OCI-LY7 (cell line): ENCODE measurements around the gene COL28A1. TPM values are rescaled to one million over a fixed set of nuclear protein-coding genes. Genes with fewer than 3 reads are reported as not detected.

Experiments used
- BruUV-seq: library from RNA; stranded (reverse); fragments of 400-500 nt; replicated peaks from 2 replicates; lab custom pipeline; 2021; lab: Mats Ljungman, UMichigan
- CTCF ChIA-PET: fragments of 300-600 bp; sonication (Branson Sonifier 250); formaldehyde crosslinking; loops from one replicate; lab custom pipeline; 2022; ENCODE audit warnings: antibody characterized with exemption; ENCODE audit not compliant: unreplicated experiment; lab: Charles Lee
- POLR2A ChIA-PET: fragments of 300-600 bp; sonication (Branson Sonifier 250); formaldehyde crosslinking; loops from one replicate; lab custom pipeline; 2022; ENCODE audit warnings: antibody characterized with exemption; lab: Charles Lee
- DNase-seq: peaks from one replicate; pipeline ENCODE4 v3.0.0-alpha.2; 2015; ENCODE audit warnings: low spot score
- H2AFZ ChIP-seq: fragments of 200-600 bp; sonication (generic), shearing (Covaris generic); 2 replicates; pipeline ENCODE4 v1.6.1; 2014; ENCODE audit warnings: mild to moderate bottlenecking, antibody characterized with exemption, low read length, moderate library complexity
- H3K27ac ChIP-seq: fragments of 200-600 bp; sonication (generic); 2 replicates; pipeline ENCODE4 v1.5.1; 2014; ENCODE audit warnings: mixed run types, low read depth, mild to moderate bottlenecking, moderate library complexity, low read length, inconsistent platforms; ENCODE audit not compliant: poor library complexity, severe bottlenecking
- H3K36me3 ChIP-seq: fragments of 200-600 bp; sonication (generic); 2 replicates; pipeline ENCODE4 v1.6.1; 2014; ENCODE audit warnings: mild to moderate bottlenecking, antibody characterized with exemption, low read length, moderate library complexity, mixed read lengths; ENCODE audit not compliant: insufficient read depth
- H3K4me1 ChIP-seq: fragments of 200-600 bp; sonication (generic); 2 replicates; pipeline ENCODE4 v1.5.1; 2014; ENCODE audit warnings: mild to moderate bottlenecking, low read length; ENCODE audit not compliant: insufficient read depth, poor library complexity, severe bottlenecking
- H3K4me2 ChIP-seq: fragments of 200-600 bp; sonication (generic); 2 replicates; pipeline ENCODE4 v1.6.1; 2014; ENCODE audit warnings: mild to moderate bottlenecking, low read length
- H3K4me3 ChIP-seq: fragments of 200-600 bp; sonication (generic); 2 replicates; pipeline ENCODE4 v1.5.1; 2014; ENCODE audit warnings: mild to moderate bottlenecking, low read depth, low read length; ENCODE audit not compliant: poor library complexity, severe bottlenecking
- H3K79me2 ChIP-seq: fragments of 200-600 bp; sonication (generic); 2 replicates; pipeline ENCODE4 v1.6.1; 2016; ENCODE audit warnings: low read depth, mild to moderate bottlenecking, low read length, moderate library complexity, mixed read lengths; ENCODE audit not compliant: insufficient read depth
- H3K9me2 ChIP-seq: fragments of 200-600 bp; sonication (generic); 2 replicates; pipeline ENCODE4 v1.6.1; 2016; ENCODE audit warnings: mild to moderate bottlenecking, low read length, mixed read lengths; ENCODE audit not compliant: insufficient read depth
- H3K9me3 ChIP-seq: fragments of 200-600 bp; sonication (generic); 2 replicates; pipeline ENCODE4 v1.6.1; 2014; ENCODE audit warnings: mild to moderate bottlenecking, mixed run types, low read length, mixed read lengths
- H4K20me1 ChIP-seq: fragments of 200-600 bp; sonication (generic); 2 replicates; pipeline ENCODE4 v1.6.1; 2014; ENCODE audit warnings: mild to moderate bottlenecking, antibody characterized with exemption, low read length, moderate library complexity, mixed read lengths; ENCODE audit not compliant: insufficient read depth
- CTCF ChIP-seq: fragments of 200-600 bp; sonication (generic); conservative IDR thresholded peaks from 2 replicates; pipeline ENCODE4 v1.5.1; 2014; ENCODE audit warnings: mild to moderate bottlenecking, antibody characterized with exemption, low read length, moderate library complexity, mixed read lengths
- EZH2phosphoT487 ChIP-seq: fragments of 200-600 bp; sonication (generic); IDR thresholded peaks from 2 replicates; pipeline ENCODE4 v1.6.1; 2018; ENCODE audit warnings: low read depth, borderline replicate concordance, mild to moderate bottlenecking, mixed run types, antibody characterized with exemption, low read length, moderate library complexity, mixed read lengths
- intact Hi-C: fragments of 100-400 bp; cut with micrococcal nuclease; formaldehyde crosslinking; loops from one replicate; pipeline ENCODE4 v1.10.0; 2022; ENCODE audit not compliant: unreplicated experiment
- total RNA-seq, 2 experiments: library from RNA; depleted of rRNA in 1 of 2; stranded (reverse); fragments of >200 nt in 1 of 2; shearing (Covaris generic) in 1 of 2; gene quantifications; 2 replicates each; pipeline ENCODE4 v1.2.3, GENCODE V29; 2014 to 2022

COL28A1 gene
- total RNA-seq, 2 experiments from 2014 or later, result not detected

DNA sequence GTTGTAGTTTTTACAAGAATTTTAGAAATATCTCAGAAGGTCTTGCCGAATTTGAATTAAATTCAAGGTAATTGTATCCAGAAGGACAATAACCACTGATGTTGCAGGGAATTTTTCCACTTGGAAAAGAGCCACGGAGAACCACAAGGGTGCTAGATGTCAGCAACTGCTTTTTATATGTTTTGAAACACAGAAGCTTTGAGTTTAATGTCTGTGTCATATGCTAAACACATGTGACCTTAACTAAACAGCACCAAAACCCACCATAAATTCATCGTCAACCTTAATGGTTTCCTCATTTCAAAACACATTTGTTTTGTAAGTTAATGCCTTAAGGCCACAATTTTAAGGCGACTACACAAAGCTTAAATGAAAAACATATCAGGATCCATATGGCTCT is 106.9 kb downstream of the COL28A1 start:
- H3K9me2 ChIP-seq, result no peaks in the 10 kb centered on the region
- no peaks in the 10 kb centered on the region for H3K79me2 ChIP-seq
- no peak for DNase-seq
- no peak for TF ChIP-seq EZH2phosphoT487
- TF ChIP-seq CTCF, result no peak
- no peak overlapping the region for H3K27ac ChIP-seq
- H3K4me3 ChIP-seq, result no peak overlapping the region
- CTCF ChIA-PET, result no interaction called here
- POLR2A ChIA-PET, result no interaction called here
- H3K9me3 ChIP-seq, result no peaks in the 10 kb centered on the region
- H3K4me2 ChIP-seq, result no peak overlapping the region
- no peak overlapping the region for H2AFZ ChIP-seq
- no TSS peak for BruUV-seq
- no peaks in the 10 kb centered on the region for H4K20me1 ChIP-seq
- intact Hi-C loops, result loop anchor here (10.0 kb wide), 1 partner anchor 786 kb away; no protein-coding TSS in a partner anchor
- H3K36me3 ChIP-seq, result no peaks in the 10 kb centered on the region
- no peaks in the 10 kb centered on the region for H3K4me1 ChIP-seq

DNA sequence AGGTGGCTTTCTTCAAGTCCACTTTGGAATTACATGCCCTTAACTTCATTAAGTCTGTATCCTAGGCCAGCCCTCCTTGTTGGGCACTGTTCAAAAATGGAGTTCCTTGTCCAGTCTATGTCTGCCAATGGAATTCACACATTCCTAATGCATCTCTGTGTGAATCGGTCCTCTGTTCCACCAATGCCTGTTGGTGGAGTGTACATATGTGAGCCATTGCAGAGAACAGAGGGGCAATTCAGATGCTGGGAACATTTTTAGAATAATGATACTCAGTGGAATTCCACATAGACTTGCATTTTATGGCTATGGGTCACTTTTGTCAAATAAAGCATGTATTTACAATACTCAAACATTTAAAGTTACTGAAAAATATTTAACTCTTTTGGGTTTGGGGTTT is 108.3 kb downstream of the COL28A1 start:
- Histone ChIP-seq H3K79me2 (no peaks in the 10 kb centered on the region), H3K4me2 (no peak overlapping the region), H2AFZ (no peak overlapping the region), H3K9me2 (no peaks in the 10 kb centered on the region), H3K36me3 (no peaks in the 10 kb centered on the region), H3K4me3 (no peak overlapping the region), H3K27ac (no peak overlapping the region), H4K20me1 (no peaks in the 10 kb centered on the region), H3K4me1 (no peaks in the 10 kb centered on the region), H3K9me3 (no peaks in the 10 kb centered on the region)
- no peak for DNase-seq
- TF ChIP-seq CTCF (no peak), EZH2phosphoT487 (no peak)
- ChIA-PET CTCF (no interaction called here), POLR2A (no interaction called here)
- intact Hi-C loops, result loop anchor here (10.0 kb wide), 1 partner anchor 787 kb away; no protein-coding TSS in a partner anchor
- BruUV-seq, result no TSS peak

- no peak overlapping the region for H3K4me2 ChIP-seq
- H3K9me3 ChIP-seq, result no peaks in the 10 kb centered on the region
- no peaks in the 10 kb centered on the region for H4K20me1 ChIP-seq
- H3K4me3 ChIP-seq, result no peak overlapping the region
- no peaks in the 10 kb centered on the region for H3K9me2 ChIP-seq
- no TSS peak for BruUV-seq
- no peak for DNase-seq
- TF ChIP-seq EZH2phosphoT487 (no peak), CTCF (no peak)
- ChIA-PET POLR2A (interaction anchor here (0.6 kb wide), 1 partner anchor 26 kb away, joined by 3 read pairs; no protein-coding TSS in a partner anchor), CTCF (no interaction called here)
- H3K79me2 ChIP-seq, result no peaks in the 10 kb centered on the region
- no peak overlapping the region for H3K27ac ChIP-seq
- no peaks in the 10 kb centered on the region for H3K4me1 ChIP-seq
- H3K36me3 ChIP-seq, result no peaks in the 10 kb centered on the region
- intact Hi-C loops, result loop anchor here (10.0 kb wide), 1 partner anchor 788 kb away; no protein-coding TSS in a partner anchor
- H2AFZ ChIP-seq, result no peak overlapping the region
Measured at GRCh38 chr7:7426676-7427075, 109.0 kb downstream of the COL28A1 start.
